ENCODE measurements around the gene ENPP7.

Gene ENPP7

GRCh38 chr17:79730769-79731483 lies at the start of gene ENPP7:
ENPP7 (plus strand) TSS chr17:79730943; CDS start chr17:79731140, 197 bp downstream.
- Histone ChIP-seq H3K9me3 (ENCODE audit: insufficient read depth, low read length) (no peaks in the 10 kb centered on the region), H3K4me2 (ENCODE audit: low read length) (0 out of 2 replicates have a peak within 1 kb of the TSS, but pooled peaks have one; percentile 14), H2AFZ (ENCODE audit: low read depth, low read length) (no peak within 1 kb of the TSS), H3K79me2 (ENCODE audit: low read length) (peaks cover 5% of the 10 kb centered on the region; the same call in 1 of the 2 replicates), H3K27ac (ENCODE audit: low read length) (no peak within 1 kb of the TSS), H3K4me1 (ENCODE audit: low read length) (peaks cover 18% of the 10 kb centered on the region), H3K9ac (ENCODE audit: low read length) (no peak within 1 kb of the TSS), H3K27me3 (ENCODE audit: low read depth, low read length) (no peaks in the 10 kb centered on the region), H3K4me3 (ENCODE audit: low read length) (no peak within 1 kb of the TSS), H3K36me3 (replicated peaks; ENCODE audit: low read depth, low read length) (no peaks in the 10 kb centered on the region), H4K20me1 (ENCODE audit: insufficient read depth, low read length) (no peaks in the 10 kb centered on the region)
- TF ChIP-seq EZH2phosphoT487 (IDR thresholded peaks at IDR 0.05; ENCODE audit: low read depth) (no peak), CTCF (IDR thresholded peaks at IDR 0.05; ENCODE audit: low read depth, low read length) (no peak)

GRCh38 chr17:79681101-79681621 lies 49.6 kb upstream of the ENPP7 start:
- H3K9ac ChIP-seq (ENCODE audit: low read length), result no peak overlapping the region
- no peak for TF ChIP-seq CTCF (IDR thresholded peaks at IDR 0.05; ENCODE audit: low read depth, low read length)
- TF ChIP-seq EZH2phosphoT487 (IDR thresholded peaks at IDR 0.05; ENCODE audit: low read depth), result no peak
- H3K79me2 ChIP-seq (ENCODE audit: low read length), result no peaks in the 10 kb centered on the region
- no peak overlapping the region for H3K4me3 ChIP-seq (ENCODE audit: low read length)
- H3K27me3 ChIP-seq (ENCODE audit: low read depth, low read length), result peaks cover 14% of the 10 kb centered on the region; the same call in 1 of the 2 replicates
- H3K9me3 ChIP-seq (ENCODE audit: insufficient read depth, low read length), result no peaks in the 10 kb centered on the region
- no peak overlapping the region for H3K27ac ChIP-seq (ENCODE audit: low read length)
- H4K20me1 ChIP-seq (ENCODE audit: insufficient read depth, low read length), result no peaks in the 10 kb centered on the region
- H3K4me1 ChIP-seq (ENCODE audit: low read length), result no peaks in the 10 kb centered on the region
- H3K4me2 ChIP-seq (ENCODE audit: low read length), result no peak overlapping the region
- H2AFZ ChIP-seq (ENCODE audit: low read depth, low read length), result no peak overlapping the region
- H3K36me3 ChIP-seq (replicated peaks; ENCODE audit: low read depth, low read length), result no peaks in the 10 kb centered on the region

- H2AFZ ChIP-seq (ENCODE audit: low read depth, low read length), result no peak overlapping the region
- H3K4me1 ChIP-seq (ENCODE audit: low read length), result no peaks in the 10 kb centered on the region
- H3K4me2 ChIP-seq (ENCODE audit: low read length), result no peak overlapping the region
- no peaks in the 10 kb centered on the region for H3K36me3 ChIP-seq (replicated peaks; ENCODE audit: low read depth, low read length)
- TF ChIP-seq CTCF (IDR thresholded peaks at IDR 0.05; ENCODE audit: low read depth, low read length) (no peak), EZH2phosphoT487 (IDR thresholded peaks at IDR 0.05; ENCODE audit: low read depth) (no peak)
- peaks cover 14% of the 10 kb centered on the region; the same call in 1 of the 2 replicates for H3K27me3 ChIP-seq (ENCODE audit: low read depth, low read length)
- H3K9me3 ChIP-seq (ENCODE audit: insufficient read depth, low read length), result no peaks in the 10 kb centered on the region
- H3K79me2 ChIP-seq (ENCODE audit: low read length), result no peaks in the 10 kb centered on the region
- H4K20me1 ChIP-seq (ENCODE audit: insufficient read depth, low read length), result no peaks in the 10 kb centered on the region
- H3K9ac ChIP-seq (ENCODE audit: low read length), result no peak overlapping the region
- H3K4me3 ChIP-seq (ENCODE audit: low read length), result no peak overlapping the region
- no peak overlapping the region for H3K27ac ChIP-seq (ENCODE audit: low read length)
Measured at GRCh38 chr17:79681628-79682261, 49.0 kb upstream of the ENPP7 start.

- Histone ChIP-seq H3K4me2 (ENCODE audit: low read length) (no peak overlapping the region), H3K4me3 (ENCODE audit: low read length) (no peak overlapping the region), H4K20me1 (ENCODE audit: insufficient read depth, low read length) (no peaks in the 10 kb centered on the region), H2AFZ (ENCODE audit: low read depth, low read length) (no peak overlapping the region), H3K36me3 (replicated peaks; ENCODE audit: low read depth, low read length) (no peaks in the 10 kb centered on the region), H3K27me3 (ENCODE audit: low read depth, low read length) (peaks cover 17% of the 10 kb centered on the region; the same call in 1 of the 2 replicates), H3K9ac (ENCODE audit: low read length) (no peak overlapping the region), H3K9me3 (ENCODE audit: insufficient read depth, low read length) (no peaks in the 10 kb centered on the region), H3K79me2 (ENCODE audit: low read length) (no peaks in the 10 kb centered on the region), H3K4me1 (ENCODE audit: low read length) (no peaks in the 10 kb centered on the region), H3K27ac (ENCODE audit: low read length) (no peak overlapping the region)
- TF ChIP-seq EZH2phosphoT487 (IDR thresholded peaks at IDR 0.05; ENCODE audit: low read depth) (no peak), CTCF (IDR thresholded peaks at IDR 0.05; ENCODE audit: low read depth, low read length) (no peak)
Measured at GRCh38 chr17:79683365-79683764, 47.4 kb upstream of the ENPP7 start.
